Measurements from ENCODE around the gene JAGN1.

- TF ChIP-seq CTCF (IDR thresholded peaks at IDR 0.05) (no peak), EZH2 (IDR thresholded peaks at IDR 0.05; ENCODE audit: borderline replicate concordance, insufficient read depth, low read depth, low read length, poor library complexity, severe bottlenecking) (no peak)
Observed at GRCh38 chr3:9899289-9899791, 8.9 kb downstream of the JAGN1 start.

Data from B cell (primary cell).